ENCODE data around the gene COG3. TPM values are rescaled to one million over a fixed set of nuclear protein-coding genes. Genes with fewer than 3 reads are reported as not detected.

The COG3 gene
- total and polyA plus RNA-seq, 2 of the 13 experiments (the other 11 are each of a cell fraction or from before 2014, with no cell fraction given): 37.8 to 47.5 TPM

DNA sequence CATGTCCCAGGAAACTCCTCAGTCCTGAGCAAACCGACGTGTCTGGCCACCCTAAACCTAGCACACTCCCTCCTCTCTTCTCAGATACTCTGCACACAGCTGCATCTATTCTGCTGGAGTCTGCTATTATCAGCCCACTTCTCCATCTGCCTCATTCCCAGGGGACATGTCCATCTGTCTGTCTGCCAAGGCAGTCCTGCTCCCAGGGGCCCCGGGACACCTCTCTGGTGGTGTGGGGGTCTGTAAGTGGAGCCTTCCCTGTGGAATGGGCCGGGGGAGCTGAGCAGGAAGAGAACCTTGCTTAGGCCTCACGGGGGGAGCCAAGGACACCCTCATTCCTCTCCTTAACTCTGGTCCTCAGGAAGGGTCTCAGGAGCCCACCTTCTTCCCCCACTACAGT lies 78.1 kb downstream of the COG3 start:
- no peak for DNase-seq (ENCODE audit: low spot score)
- no peaks in the 10 kb centered on the region for H3K27me3 ChIP-seq (ENCODE audit: control insufficient read depth in 1 of 2, insufficient read depth in 2 of 2, low read length in 2 of 2)
- H3K79me2 ChIP-seq (ENCODE audit: insufficient read depth, low read length): no peaks in the 10 kb centered on the region
- no peak for ATAC-seq
- 46% methylated on average over 4 of the region's 5 CpGs for WGBS (ENCODE audit: low lambda C conversion rate)
- TF ChIP-seq ZNF737 (CRISPR knock-in tag; IDR thresholded peaks at IDR 0.05; ENCODE audit: borderline replicate concordance) (no peak), ZNF564 (CRISPR knock-in tag; IDR thresholded peaks at IDR 0.05) (no peak), CAMTA2 (CRISPR knock-in tag; IDR thresholded peaks at IDR 0.05; ENCODE audit: borderline replicate concordance) (no peak), ZBTB20 (CRISPR knock-in tag; IDR thresholded peaks at IDR 0.05; ENCODE audit: borderline replicate concordance, low read depth) (no peak), CC2D1A (CRISPR knock-in tag; IDR thresholded peaks at IDR 0.05) (no peak), TOPORS (CRISPR knock-in tag; IDR thresholded peaks at IDR 0.05) (no peak), THAP11 (CRISPR knock-in tag; IDR thresholded peaks at IDR 0.05) (no peak)
- TF ChIP-seq, protein P1, sequence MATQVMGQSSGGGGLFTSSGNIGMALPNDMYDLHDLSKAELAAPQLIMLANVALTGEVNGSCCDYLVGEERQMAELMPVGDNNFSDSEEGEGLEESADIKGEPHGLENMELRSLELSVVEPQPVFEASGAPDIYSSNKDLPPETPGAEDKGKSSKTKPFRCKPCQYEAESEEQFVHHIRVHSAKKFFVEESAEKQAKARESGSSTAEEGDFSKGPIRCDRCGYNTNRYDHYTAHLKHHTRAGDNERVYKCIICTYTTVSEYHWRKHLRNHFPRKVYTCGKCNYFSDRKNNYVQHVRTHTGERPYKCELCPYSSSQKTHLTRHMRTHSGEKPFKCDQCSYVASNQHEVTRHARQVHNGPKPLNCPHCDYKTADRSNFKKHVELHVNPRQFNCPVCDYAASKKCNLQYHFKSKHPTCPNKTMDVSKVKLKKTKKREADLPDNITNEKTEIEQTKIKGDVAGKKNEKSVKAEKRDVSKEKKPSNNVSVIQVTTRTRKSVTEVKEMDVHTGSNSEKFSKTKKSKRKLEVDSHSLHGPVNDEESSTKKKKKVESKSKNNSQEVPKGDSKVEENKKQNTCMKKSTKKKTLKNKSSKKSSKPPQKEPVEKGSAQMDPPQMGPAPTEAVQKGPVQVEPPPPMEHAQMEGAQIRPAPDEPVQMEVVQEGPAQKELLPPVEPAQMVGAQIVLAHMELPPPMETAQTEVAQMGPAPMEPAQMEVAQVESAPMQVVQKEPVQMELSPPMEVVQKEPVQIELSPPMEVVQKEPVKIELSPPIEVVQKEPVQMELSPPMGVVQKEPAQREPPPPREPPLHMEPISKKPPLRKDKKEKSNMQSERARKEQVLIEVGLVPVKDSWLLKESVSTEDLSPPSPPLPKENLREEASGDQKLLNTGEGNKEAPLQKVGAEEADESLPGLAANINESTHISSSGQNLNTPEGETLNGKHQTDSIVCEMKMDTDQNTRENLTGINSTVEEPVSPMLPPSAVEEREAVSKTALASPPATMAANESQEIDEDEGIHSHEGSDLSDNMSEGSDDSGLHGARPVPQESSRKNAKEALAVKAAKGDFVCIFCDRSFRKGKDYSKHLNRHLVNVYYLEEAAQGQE (IDR thresholded peaks at IDR 0.05; ENCODE audit: borderline replicate concordance in 1 of 2, low read depth in 1 of 2, low read length in 2 of 2): no peak
- TF ChIP-seq, protein P2, sequence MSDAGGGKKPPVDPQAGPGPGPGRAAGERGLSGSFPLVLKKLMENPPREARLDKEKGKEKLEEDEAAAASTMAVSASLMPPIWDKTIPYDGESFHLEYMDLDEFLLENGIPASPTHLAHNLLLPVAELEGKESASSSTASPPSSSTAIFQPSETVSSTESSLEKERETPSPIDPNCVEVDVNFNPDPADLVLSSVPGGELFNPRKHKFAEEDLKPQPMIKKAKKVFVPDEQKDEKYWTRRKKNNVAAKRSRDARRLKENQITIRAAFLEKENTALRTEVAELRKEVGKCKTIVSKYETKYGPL (CRISPR knock-in tag; IDR thresholded peaks at IDR 0.05): no peak
- TF ChIP-seq, protein P3, sequence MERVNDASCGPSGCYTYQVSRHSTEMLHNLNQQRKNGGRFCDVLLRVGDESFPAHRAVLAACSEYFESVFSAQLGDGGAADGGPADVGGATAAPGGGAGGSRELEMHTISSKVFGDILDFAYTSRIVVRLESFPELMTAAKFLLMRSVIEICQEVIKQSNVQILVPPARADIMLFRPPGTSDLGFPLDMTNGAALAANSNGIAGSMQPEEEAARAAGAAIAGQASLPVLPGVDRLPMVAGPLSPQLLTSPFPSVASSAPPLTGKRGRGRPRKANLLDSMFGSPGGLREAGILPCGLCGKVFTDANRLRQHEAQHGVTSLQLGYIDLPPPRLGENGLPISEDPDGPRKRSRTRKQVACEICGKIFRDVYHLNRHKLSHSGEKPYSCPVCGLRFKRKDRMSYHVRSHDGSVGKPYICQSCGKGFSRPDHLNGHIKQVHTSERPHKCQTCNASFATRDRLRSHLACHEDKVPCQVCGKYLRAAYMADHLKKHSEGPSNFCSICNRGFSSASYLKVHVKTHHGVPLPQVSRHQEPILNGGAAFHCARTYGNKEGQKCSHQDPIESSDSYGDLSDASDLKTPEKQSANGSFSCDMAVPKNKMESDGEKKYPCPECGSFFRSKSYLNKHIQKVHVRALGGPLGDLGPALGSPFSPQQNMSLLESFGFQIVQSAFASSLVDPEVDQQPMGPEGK (CRISPR knock-in tag; IDR thresholded peaks at IDR 0.05): no peak
- CTCF ChIA-PET (ENCODE audit: low intra/inter-chr PET ratio, low total read pairs): no interaction called here
- no peak overlapping the region for H3K4me3 ChIP-seq (replicated peaks in 1 of 3; ENCODE audit: insufficient read depth in 1 of 3, low read depth in 2 of 3, low read length in 3 of 3)
- no peaks in the 10 kb centered on the region for H3K36me3 ChIP-seq (replicated peaks in 1 of 2; ENCODE audit: control insufficient read depth in 1 of 2, insufficient read depth in 2 of 2, low read length in 2 of 2)
- no peaks in the 10 kb centered on the region for H4K20me1 ChIP-seq (ENCODE audit: insufficient read depth, low read length)
- FAIRE-seq: no peak
- H2AFZ ChIP-seq (ENCODE audit: low read length): no peak overlapping the region
- POLR2A ChIA-PET: no interaction called here
- intact Hi-C loops (cut with micrococcal nuclease; ENCODE audit: unreplicated experiment) (no loop called here), in situ Hi-C loops (cut with HindIII; ENCODE audit: extremely low pct_ligation_motif_present, low pct_unique_long_range_greater_than_20kb) (no loop called here)
- H3K4me1 ChIP-seq (ENCODE audit: insufficient read depth, low read length): peaks cover 12% of the 10 kb centered on the region
- no peak overlapping the region for H3K9ac ChIP-seq (ENCODE audit: insufficient read depth, low read depth, low read length)
- H3K9me3 ChIP-seq (ENCODE audit: low read length): no peaks in the 10 kb centered on the region
- no peak overlapping the region for H3K4me2 ChIP-seq (ENCODE audit: low read depth, low read length)
- no peak overlapping the region for H3K27ac ChIP-seq (ENCODE audit: extremely low read length, insufficient read depth, low read length)
- BruUV-seq (replicated peaks): no TSS peak
